Hematopoietic multipotent progenitor cell (in vitro differentiated cells): ENCODE measurements around the gene TPCN2. TPM values are rescaled to one million over a fixed set of nuclear protein-coding genes. Genes with fewer than 3 reads are reported as not detected.
"Not testable (repeated sequence)": the region's sequence is repeated elsewhere in the genome, so short reads cannot be mapped to it uniquely, and the experiment has no call there.

ENCODE experiments used
- DNase-seq, 3 donors: peaks; one replicate each; pipeline ENCODE4 v3.0.0-alpha.2; 2011 to 2015; ENCODE audit warnings: low read depth in 2 of 3, low spot score in 2 of 3
- total RNA-seq: library from RNA; depleted of rRNA; stranded (reverse); fragments of >200 nt; gene quantifications from one replicate; pipeline ENCODE4 v1.2.3, GENCODE V29; 2012

The TPCN2 gene
- 32.6 TPM for total RNA-seq

- DNase-seq, result peak; percentile 89 to 96 (median 95)
Observed at GRCh38 chr11:69048694-69049489, at the start of gene TPCN2. TSS of gene TPCN2 (plus strand) at chr11:69048932. CDS start at chr11:69048998, 66 bp downstream.

GRCh38 chr11:68999093-68999747 lies 49.5 kb upstream of the TPCN2 start:
- DNase-seq, result no peak

DNA sequence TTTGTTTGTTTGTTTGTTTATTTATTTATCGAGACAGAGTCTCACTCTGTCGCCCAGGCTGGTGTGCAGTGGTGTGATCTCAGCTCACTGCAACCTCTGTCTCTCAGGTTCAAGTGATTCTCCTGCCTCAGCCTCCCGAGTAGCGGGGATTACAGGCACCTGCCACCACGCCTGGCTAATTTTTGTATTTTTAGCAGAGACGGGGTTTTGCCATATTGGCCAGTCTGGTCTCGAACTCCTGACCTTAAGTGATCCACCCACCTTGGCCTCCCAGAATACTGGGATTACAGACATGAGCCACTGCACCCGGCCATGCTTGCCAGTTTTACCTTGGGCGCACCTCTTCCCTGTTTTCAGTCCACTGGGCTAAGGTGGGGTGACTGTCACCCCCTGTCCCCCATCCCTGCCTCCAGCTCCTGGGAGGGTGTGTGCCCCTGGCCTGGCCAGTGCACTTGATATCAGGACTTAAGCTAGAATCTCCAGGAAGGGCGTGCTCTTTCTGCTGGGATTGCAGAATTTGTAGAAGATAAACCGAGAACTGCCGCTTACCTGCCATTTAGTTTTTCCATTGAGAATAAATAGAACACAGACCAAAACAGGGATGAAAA lies 48.9 kb upstream of the TPCN2 start:
- not testable (repeated sequence) for DNase-seq

DNA sequence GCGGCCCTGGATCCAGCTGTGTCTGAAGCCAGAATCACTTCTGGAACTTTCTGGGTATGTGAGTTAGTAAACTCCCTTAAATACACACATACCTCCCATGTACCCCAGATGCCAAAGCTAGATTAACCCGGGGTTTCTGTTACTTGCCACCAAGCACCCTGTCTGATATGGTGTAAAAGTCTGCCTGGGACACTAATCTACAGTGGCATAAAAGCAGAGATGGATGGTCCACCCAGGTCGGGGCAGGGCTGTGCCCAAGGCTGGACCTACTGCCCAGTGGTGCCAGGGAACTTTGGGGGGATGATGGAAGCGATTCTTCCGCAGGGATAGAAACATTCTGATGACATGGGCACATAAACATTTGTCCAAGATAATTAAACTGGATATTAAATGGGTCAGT lies 48.3 kb upstream of the TPCN2 start:
- DNase-seq, result no peak

DNA sequence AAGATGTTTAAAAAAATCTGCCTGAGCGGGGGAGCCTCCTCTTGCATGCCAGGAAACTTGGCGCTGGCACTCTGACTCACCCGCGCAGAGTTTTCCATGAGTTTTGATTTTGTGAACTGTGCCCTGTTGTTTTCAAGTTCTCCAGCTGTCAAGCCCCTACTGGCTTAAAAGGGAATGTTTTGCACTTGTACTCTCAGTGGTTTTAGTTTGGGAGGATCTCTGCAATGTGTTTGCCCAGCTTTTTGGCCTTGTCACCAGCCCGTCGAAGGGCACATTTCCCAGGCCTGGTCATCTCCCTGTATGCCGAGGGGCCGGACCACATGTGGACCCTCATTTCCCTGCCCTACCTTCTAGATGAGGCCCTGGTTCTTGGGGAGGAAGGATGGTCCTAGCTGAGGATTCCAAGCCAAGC lies 47.9 kb upstream of the TPCN2 start:
- DNase-seq, result peak in 2 of 3 donors; percentile 17 to 28

DNA sequence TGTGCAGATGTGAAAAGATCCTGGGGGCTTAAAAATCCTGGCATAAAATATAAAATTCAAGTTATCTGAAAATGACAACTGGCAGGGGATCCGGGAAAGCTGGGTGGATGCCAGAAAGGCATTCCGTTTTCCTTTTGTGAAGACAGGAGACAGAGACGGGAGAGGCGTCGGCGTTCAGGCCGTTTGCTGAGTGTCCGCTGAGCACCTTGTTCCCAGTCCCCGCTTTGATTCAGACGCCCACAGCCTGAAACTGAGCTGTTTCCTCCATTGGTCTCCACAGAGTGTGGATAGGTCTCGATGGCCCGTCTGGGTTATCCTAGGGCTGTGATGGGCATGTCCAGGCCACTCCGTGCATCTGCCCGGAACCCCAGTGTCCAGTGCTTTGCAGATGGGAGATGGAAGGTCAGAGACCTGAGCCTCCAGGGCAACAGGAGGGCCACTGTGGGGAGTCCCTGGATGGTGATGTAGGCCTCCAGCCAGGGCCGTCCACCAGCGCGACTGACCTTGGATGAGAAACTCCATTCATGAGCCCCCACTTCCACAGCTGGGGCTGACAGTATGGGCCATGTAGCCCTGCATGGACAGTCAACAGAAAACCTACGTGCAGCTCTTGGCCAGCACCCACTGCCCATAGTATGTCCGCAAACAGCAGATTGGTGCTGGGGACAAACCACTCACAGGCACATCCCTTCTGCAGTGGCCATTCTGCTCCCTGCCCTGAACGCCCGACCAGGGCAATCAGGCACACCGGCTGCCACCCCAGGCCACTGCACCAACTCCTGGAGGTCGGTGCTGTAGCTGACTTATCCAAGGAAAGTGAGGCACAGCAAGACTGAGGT lies 47.3 kb upstream of the TPCN2 start:
- DNase-seq, result no peak

GRCh38 chr11:69002110-69002569 lies 46.6 kb upstream of the TPCN2 start:
- DNase-seq, result no peak

GRCh38 chr11:69002570-69003231 lies 46.0 kb upstream of the TPCN2 start:
- DNase-seq, result no peak

GRCh38 chr11:69003301-69003865 lies 45.3 kb upstream of the TPCN2 start:
- no peak for DNase-seq

- DNase-seq, result no peak
Observed at GRCh38 chr11:69003866-69004367, 44.8 kb upstream of the TPCN2 start.

DNA sequence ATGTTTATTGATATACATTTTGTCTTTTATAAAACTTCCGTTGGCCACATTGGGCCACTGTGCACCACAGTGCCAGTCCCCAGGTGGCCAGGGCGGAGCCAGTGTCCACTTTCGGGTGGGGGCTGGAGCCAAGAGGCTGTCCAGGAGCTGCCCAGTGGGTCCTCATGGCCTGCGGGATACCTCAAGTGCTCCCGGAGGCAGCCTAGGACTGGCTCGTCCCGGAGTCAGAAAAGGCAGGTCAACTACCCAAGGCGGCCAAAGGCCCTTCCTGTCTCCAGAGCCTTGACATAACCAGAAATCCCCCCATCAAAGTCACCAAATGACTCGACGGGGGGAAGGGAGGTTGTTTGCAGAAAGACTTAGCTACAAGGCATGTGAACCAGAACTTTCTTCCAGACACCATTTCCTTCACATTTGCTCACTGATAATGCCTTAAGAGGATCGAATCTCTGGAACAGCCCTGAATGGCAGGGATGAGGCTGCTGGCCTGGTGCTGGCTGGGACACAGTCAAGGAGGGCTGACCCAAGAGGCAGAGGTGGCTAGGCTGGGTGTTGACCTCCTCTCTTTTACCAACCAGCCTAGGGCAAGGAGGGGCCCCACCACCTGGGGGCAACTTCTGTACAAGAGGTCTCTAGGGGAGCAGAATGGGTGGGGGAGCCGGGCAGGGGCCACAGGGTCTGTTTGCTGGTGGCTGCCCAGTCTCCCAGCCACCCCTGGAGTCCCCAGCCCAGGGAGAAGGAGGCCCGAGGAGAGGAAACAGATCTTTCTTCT lies 44.1 kb upstream of the TPCN2 start:
- no peak for DNase-seq

- DNase-seq, result no peak
Observed at GRCh38 chr11:69005183-69005630, 43.5 kb upstream of the TPCN2 start.

GRCh38 chr11:69005631-69006368 lies 42.9 kb upstream of the TPCN2 start:
- DNase-seq, result no peak

- DNase-seq, result no peak
Observed at GRCh38 chr11:69006816-69007215, 41.9 kb upstream of the TPCN2 start.

GRCh38 chr11:69007975-69008381 lies 40.8 kb upstream of the TPCN2 start:
- DNase-seq, result no peak

DNA sequence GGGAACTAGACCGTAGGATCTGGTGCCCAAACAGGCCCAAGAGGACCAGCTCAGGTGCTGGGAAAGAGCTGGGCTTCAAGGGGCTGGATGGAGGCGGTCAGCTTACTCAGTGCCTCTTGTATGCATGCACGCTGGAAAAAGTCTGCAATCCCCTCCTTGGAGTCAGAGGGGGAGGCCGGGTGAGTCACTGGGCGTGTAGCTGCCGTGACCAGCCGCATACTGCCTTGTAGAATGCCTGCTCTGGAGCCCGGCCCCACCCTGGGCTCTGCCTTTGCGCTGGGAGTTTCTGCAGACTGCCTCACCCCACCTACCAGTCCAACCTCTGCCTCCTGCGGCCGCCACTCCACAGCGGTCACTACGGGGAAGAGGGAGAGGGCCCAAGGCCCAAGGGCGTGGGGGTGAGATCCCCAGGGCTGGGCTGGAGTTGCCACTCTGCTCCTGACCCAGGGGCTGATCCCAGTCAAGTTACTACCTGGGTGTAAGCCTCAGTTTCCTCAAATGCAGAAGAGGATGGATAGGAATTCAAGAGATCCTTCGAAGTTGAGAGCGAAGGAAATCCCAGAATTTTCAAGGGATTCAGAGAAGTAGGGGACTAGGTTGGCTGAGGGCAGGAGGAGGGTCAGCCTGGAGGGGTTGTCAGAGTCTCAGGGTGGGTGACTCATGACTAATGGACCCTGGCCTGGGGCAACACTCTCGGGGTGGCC lies 39.8 kb upstream of the TPCN2 start:
- no peak for DNase-seq

GRCh38 chr11:69009441-69010211 lies 39.1 kb upstream of the TPCN2 start:
- DNase-seq, result no peak
